NT2/D1 (cell line): Measurements from ENCODE around the gene EPN1.

Experiments used
- DNase-seq: peaks from one replicate; pipeline ENCODE4 v3.0.0-alpha.2; 2011; ENCODE audit warnings: low read depth, low spot score
- H3K27me3 ChIP-seq: 2 replicates; pipeline ENCODE4 v1.6.0; 2011; ENCODE audit warnings: mild to moderate bottlenecking; ENCODE audit not compliant: insufficient read length, insufficient read depth
- H3K36me3 ChIP-seq: 2 replicates; pipeline ENCODE4 v1.6.1; 2011; ENCODE audit warnings: mild to moderate bottlenecking, low read length, mixed read lengths; ENCODE audit not compliant: insufficient read depth, insufficient read length
- H3K4me1 ChIP-seq: 2 replicates; pipeline ENCODE4 v1.5.1; 2011; ENCODE audit not compliant: insufficient read depth, insufficient read length
- H3K4me3 ChIP-seq: 2 replicates; pipeline ENCODE4 v1.5.1; 2011; ENCODE audit warnings: low read depth; ENCODE audit not compliant: insufficient read length
- H3K9ac ChIP-seq: 2 replicates; pipeline ENCODE4 v1.6.0; 2011; ENCODE audit warnings: low read depth; ENCODE audit not compliant: insufficient read length
- H3K9me3 ChIP-seq: 2 replicates; pipeline ENCODE4 v1.5.1; 2011; ENCODE audit warnings: mild to moderate bottlenecking, low read length; ENCODE audit not compliant: insufficient read depth
- SUZ12 ChIP-seq: IDR thresholded peaks from 2 replicates; pipeline ENCODE4 v1.6.1; 2011; ENCODE audit not compliant: insufficient read length, insufficient read depth; ENCODE audit errors: extremely low read depth
- YY1 ChIP-seq: IDR thresholded peaks from 2 replicates; pipeline ENCODE4 v1.6.1; 2011; ENCODE audit not compliant: insufficient read length, insufficient read depth
- ZNF274 ChIP-seq: IDR thresholded peaks from 2 replicates; pipeline ENCODE4 v1.6.1; 2011; ENCODE audit warnings: mild to moderate bottlenecking, low read depth, low read length

Gene EPN1

GRCh38 chr19:55681131-55682092, 6.4 kb downstream of the EPN1 start:
- peaks cover 8% of the 10 kb centered on the region for H3K4me1 ChIP-seq
- H3K27me3 ChIP-seq, result no peaks in the 10 kb centered on the region
- H3K36me3 ChIP-seq, result peaks cover 91% of the 10 kb centered on the region
- no peaks in the 10 kb centered on the region for H3K9me3 ChIP-seq
- no peak for DNase-seq
- TF ChIP-seq ZNF274, result no peak
- no peak for TF ChIP-seq YY1
- no peak for TF ChIP-seq SUZ12
- H3K9ac ChIP-seq, result no peak overlapping the region
- no peak overlapping the region for H3K4me3 ChIP-seq

DNA sequence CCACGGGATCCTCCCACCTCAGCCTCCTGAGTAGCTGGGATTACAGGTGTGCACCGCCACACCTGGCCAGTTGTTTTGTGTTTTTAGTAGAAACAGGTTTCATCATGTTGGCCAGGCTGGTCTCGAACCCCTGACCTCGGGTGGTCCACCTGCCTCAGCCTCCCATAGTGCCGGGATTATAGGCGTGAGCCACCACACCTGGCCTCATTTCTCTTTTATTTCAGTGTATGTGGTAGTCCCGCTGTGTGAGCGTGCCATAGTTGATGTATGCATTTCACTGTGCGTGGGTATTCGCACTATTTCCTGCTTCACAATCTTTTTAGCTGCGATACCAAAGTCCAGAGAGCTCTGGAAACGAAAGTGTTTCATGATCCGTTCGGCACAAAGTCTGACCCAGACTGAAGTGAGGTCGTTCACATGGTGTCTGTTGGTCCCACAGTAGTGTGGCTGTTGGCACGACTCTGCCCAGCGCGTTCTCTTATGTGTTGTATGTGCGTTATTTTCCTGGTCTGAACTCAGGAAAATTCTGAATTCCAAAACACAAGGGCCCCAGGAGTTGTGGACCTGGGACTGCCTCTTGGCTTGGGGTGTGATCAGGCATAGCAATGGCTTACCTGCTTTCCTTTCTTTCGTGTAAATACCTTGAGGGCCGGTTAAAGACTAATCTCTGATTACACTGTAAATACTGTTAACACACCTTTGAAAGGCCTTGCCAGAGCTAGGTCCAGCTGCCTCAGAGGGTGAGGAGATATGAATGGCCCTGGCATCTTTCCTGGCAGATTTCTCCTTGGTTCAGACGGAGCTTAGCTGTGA, 8.6 kb downstream of the EPN1 start:
- Histone ChIP-seq H3K4me1 (peaks cover 10% of the 10 kb centered on the region), H3K27me3 (no peaks in the 10 kb centered on the region), H3K9ac (no peak overlapping the region), H3K4me3 (no peak overlapping the region), H3K36me3 (peaks cover 82% of the 10 kb centered on the region), H3K9me3 (no peaks in the 10 kb centered on the region)
- DNase-seq, result no peak
- no peak for TF ChIP-seq YY1
- TF ChIP-seq SUZ12, result no peak
- no peak for TF ChIP-seq ZNF274

- no peaks in the 10 kb centered on the region for H3K9me3 ChIP-seq
- no peak overlapping the region for H3K9ac ChIP-seq
- DNase-seq, result no peak
- H3K36me3 ChIP-seq, result peaks cover 81% of the 10 kb centered on the region
- H3K4me3 ChIP-seq, result no peak overlapping the region
- TF ChIP-seq ZNF274 (no peak), YY1 (no peak), SUZ12 (no peak)
- peaks cover 10% of the 10 kb centered on the region for H3K4me1 ChIP-seq
- no peaks in the 10 kb centered on the region for H3K27me3 ChIP-seq
Observed at GRCh38 chr19:55684946-55685681, 10.1 kb downstream of the EPN1 start.

DNA sequence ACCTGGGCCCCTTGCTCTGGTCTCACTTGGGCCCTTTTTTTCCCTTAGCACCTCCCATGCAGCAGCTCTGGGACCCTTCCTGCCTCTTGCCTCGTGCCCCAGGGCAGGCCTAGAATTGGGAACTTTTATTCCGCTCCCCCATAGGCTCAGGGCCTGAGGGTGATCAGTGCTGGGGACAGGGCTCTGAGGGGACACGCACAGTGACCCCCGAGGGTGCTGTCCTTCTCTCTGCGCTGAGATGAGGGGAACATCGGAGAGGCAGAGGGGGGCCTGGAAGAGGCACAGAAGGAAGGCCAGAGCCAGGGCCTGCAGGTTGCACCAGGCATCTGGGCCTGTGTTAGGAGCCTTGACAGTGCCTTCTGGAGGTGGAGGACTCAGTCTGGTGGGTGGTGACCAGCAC, 10.8 kb downstream of the EPN1 start:
- Histone ChIP-seq H3K9ac (no peak overlapping the region), H3K4me1 (peaks cover 5% of the 10 kb centered on the region), H3K36me3 (peaks cover 81% of the 10 kb centered on the region), H3K9me3 (no peaks in the 10 kb centered on the region), H3K4me3 (no peak overlapping the region), H3K27me3 (no peaks in the 10 kb centered on the region)
- DNase-seq, result no peak
- no peak for TF ChIP-seq YY1
- no peak for TF ChIP-seq ZNF274

GRCh38 chr19:55686311-55687050, 11.5 kb downstream of the EPN1 start:
- Histone ChIP-seq H3K27me3 (no peaks in the 10 kb centered on the region), H3K4me1 (peaks cover 3% of the 10 kb centered on the region)
- no peak for TF ChIP-seq SUZ12

GRCh38 chr19:55687281-55688201, 12.5 kb downstream of the EPN1 start:
- Histone ChIP-seq H3K4me3 (no peak overlapping the region), H3K36me3 (peaks cover 82% of the 10 kb centered on the region), H3K9ac (no peak overlapping the region), H3K4me1 (peaks cover 3% of the 10 kb centered on the region), H3K27me3 (no peaks in the 10 kb centered on the region), H3K9me3 (no peaks in the 10 kb centered on the region)
- no peak for TF ChIP-seq ZNF274
- TF ChIP-seq YY1, result no peak
- no peak for TF ChIP-seq SUZ12
- DNase-seq, result no peak

More at GRCh38 chr19:55686311-55687050, 11.5 kb downstream of the EPN1 start:
- Histone ChIP-seq H3K9ac (no peak overlapping the region), H3K9me3 (no peaks in the 10 kb centered on the region), H3K36me3 (peaks cover 83% of the 10 kb centered on the region), H3K4me3 (no peak overlapping the region)
- no peak for DNase-seq
